ENCODE measurements around the gene HP1BP3.

HP1BP3 gene

DNA sequence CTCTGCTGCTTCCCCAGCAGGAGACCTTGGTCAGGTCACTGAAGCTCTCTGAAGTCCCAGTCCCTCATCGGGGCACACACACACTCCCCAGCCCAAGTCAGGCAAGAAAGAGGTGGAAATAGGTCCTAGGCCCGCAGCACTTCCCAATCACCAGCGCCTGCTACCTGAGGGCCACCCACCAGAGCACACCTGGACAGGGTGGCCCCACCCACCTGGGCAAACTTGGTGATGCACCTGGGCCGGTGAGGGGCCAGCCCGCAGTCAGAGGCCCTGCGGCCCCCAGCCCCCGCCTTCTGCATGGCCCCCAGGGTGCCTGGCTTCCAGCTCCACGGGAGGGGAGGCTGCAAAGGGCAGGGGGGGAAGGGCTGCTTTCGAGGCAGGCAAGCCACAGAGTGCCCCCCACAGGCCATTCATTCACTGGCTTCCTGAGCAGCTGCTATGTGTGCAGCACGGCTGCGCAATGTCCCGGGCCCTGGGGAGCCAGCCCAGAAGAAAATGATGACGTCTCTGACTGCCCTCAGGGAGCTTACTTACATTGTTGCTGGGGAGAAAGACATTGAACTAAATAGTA, 59.3 kb downstream of the HP1BP3 start:
- Mint-ChIP-seq H3K27me3 (peaks cover 52% of the 10 kb centered on the region), H3K27ac (no peak overlapping the region), H3K36me3 (ENCODE audit: low read depth) (peaks cover 6% of the 10 kb centered on the region), H3K9me3 (no peaks in the 10 kb centered on the region), H3K4me1 (ENCODE audit: low read depth) (peaks cover 19% of the 10 kb centered on the region), H3K4me3 (no peak overlapping the region)
- intact Hi-C loops (cut with micrococcal nuclease): no loop called here

DNA sequence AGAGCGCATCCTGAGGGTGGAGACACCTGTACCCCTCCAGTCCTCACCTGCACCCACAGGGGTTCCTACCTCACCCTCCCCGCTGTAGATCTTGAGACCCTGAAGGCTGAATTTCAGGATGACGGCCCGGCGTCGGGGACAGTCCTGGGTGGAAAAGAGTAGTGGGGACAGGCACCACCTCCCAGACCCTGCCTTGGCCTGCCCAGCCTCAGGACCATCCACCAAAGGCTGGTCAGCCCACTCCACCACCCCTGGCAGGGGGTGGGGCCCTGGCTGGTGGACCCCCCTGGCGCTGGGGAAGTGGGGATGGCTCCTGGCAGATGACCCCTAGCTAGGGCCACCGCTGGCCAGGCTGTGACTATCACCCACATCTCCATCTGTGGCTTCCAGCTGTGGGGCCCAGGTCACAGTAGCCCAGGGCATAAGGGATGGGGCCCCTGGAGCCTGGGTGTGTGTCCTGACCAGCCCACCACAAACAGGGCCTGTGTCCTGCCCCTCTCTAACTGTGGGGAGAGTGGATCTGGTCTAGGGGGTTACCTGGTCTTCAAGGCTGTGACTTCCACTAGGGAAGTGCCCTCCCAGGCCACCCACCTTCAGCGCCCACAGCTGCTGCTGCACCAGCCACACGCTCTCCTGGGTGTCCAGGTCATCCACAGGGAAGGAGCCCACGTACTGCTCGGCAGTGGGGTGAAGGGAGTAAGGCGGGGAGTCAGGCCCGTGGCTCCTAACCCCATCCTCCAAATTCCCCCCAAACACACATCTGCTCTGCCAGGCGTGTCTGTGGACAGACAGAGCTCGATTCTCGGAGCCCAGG, 60.0 kb downstream of the HP1BP3 start:
- Mint-ChIP-seq H3K9me3 (no peaks in the 10 kb centered on the region), H3K4me3 (no peak overlapping the region), H3K36me3 (ENCODE audit: low read depth) (peaks cover 1% of the 10 kb centered on the region), H3K27me3 (peaks cover 47% of the 10 kb centered on the region), H3K4me1 (ENCODE audit: low read depth) (peaks cover 12% of the 10 kb centered on the region), H3K27ac (no peak overlapping the region)
- intact Hi-C loops (cut with micrococcal nuclease): no loop called here

DNA sequence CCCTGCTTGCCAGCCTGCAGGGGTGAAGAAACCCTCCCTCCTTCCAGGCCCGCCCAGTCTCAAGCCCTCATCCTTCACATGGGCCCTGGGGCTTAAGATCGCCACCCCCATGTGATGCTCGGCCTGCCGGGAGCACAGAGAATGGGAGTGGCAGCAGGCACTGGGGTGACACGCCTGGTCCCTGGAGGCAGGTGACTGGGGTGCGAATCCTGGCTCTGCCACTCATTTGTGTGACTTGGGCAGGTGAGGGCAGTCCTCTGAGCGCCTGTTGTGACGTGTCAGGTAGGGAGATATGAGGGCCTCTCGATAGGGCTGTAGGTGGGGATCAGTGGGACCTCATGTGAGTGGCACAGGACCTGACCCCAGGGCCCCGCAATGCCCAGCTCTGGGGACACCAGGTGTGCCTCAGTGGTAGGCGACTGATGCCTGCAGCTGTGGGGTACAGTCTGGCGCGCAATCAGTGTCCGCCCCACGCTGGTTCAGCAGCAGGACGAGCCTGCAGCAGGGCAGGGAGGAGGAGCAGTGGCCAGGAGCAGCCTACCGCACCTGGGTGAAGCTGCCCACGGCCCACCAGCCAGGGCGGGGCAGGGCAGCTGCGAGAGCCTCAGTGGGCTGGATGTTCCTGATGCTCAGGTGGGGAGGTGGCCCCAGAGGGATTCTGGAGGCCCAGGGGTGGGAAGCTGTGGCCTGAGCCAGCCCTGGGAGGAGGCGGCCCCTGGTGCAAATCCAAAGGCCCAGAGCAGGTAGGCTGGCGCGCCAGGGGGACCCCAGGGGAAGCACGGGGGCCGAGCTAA, 60.8 kb downstream of the HP1BP3 start:
- H3K27ac Mint-ChIP-seq: no peak overlapping the region

DNA sequence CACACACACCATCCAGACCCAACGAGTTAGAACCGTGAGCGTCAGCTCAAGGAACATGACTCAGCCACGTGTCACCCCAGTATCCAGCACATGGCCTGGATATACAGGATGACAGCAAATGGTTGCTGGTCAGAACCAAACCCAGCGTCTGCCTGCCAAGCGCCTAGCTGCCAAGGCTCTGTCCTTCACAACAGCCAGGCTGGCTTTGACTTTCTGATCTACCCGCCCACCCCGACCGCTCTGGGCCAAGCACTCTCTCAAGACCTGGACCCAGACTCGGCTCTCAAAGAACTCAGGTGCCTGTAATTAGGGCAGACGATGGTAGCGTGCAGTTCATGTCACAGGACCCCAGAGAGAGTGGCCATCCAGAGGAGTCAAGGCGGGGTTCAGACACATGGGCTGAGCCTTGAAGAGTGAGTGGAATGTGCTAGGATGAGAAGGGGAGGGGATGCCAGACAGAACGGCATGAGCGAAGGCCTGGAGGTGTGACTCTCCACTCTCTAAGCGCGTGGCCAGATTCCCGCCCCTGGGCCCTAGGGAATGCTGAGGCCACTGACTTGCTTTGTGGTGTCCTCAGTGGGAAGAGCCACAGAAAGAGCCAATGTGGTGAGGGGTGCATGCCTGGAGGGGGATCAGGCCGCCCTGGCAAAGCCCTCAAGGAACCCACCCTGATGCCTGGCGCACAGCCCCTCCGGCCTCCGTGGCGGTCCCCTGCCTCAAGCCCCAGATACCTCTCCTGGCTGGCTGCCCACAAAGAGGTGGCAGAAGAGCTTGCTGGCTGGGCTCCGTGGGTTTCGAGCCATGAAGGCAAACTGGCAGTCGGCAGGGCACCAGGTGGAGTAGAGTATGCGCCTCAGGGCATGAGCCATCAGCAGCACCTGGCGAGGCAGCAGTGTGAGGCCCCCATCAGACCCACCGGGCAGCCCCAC, 61.7 kb downstream of the HP1BP3 start:
- intact Hi-C loops (cut with micrococcal nuclease): no loop called here
- Mint-ChIP-seq H3K4me3 (no peak overlapping the region), H3K9me3 (no peaks in the 10 kb centered on the region), H3K36me3 (ENCODE audit: low read depth) (no peaks in the 10 kb centered on the region), H3K27ac (no peak overlapping the region), H3K27me3 (peaks cover 36% of the 10 kb centered on the region), H3K4me1 (ENCODE audit: low read depth) (peaks cover 6% of the 10 kb centered on the region)

More for the DNA sequence above, 60.8 kb downstream of the HP1BP3 start:
- Mint-ChIP-seq H3K36me3 (ENCODE audit: low read depth) (no peaks in the 10 kb centered on the region), H3K27me3 (peaks cover 41% of the 10 kb centered on the region), H3K4me3 (no peak overlapping the region), H3K4me1 (ENCODE audit: low read depth) (peaks cover 8% of the 10 kb centered on the region), H3K9me3 (no peaks in the 10 kb centered on the region)
- intact Hi-C loops (cut with micrococcal nuclease): no loop called here

DNA sequence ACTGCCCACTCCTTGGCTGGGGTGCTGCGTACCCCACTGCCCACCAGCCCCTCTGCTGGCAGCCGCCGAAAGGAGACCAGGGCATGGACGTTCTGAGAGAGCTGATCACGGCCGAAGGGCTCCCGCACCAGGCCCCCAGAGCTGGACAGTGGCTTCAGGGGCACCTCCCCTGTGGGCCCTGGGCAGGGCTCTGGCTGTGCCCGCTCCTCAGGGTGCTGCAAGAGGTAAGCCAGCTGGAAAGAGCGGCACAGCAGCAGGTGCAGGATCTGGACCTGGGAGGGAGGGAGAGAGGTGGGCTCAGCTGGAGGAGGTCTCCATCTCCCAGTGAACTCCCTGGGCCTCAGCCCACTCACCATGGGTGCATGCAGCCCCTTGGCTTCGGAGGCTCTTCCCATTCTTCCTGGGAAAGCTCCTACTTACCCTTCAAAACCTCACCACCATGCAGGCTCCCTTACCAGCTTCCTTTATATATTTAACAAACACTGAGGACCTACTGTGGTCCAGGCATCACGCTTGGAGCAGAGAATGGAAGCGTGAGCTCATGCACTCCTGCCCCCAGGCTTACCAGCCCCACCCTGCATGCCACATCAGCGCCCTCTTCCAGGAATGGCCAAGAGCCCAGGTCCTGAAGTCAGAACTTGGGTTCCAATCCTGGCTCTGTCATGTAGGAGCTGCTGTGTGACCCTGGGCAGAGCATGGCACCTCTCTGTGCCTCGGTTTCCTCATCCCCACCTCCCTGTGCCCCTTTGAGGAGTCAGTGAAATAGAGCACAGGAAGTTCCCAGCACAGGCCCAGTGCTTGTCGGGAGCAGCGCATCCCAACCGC, 62.5 kb downstream of the HP1BP3 start:
- Mint-ChIP-seq H3K4me1 (ENCODE audit: low read depth) (no peaks in the 10 kb centered on the region), H3K27me3 (peaks cover 36% of the 10 kb centered on the region)

DNA sequence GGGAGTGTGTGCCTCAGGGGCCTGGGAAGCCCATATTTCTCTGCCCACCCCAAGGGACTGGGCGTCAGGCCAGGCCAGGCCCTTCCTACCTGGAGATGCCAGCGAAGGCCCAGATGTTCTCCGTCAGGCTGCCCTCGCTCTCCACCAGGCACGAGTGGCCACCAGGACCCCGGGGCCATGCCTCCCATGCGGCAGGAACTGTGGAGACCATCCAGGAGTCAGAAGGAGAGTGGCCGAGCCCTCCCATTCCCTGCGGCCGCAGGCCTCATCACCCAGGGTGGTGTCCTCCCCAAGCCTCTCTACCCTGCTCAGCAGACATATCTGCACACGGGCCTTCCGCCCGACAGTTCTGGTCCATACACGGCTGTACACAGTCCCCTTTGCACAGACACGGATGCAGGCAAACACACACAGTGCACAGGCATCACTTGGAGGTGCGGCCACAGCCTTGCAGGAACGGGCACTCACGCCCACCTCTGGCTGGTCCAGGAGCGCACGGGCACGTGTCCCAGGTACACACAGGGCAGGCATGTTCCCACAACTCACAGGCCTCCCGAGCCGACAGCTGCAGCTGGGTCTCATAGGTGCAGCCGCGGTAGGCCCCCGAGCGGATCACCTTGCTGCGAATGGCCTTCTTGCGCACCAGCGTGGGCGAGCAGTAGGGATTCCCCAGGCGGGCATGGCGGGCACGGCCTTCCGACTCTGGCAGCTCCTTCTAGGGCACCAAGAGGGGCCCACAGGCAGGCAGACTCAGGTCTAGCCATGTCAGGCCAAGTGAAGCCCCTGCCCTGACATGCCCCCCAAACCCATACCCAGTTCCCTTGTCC, 63.4 kb downstream of the HP1BP3 start:
- Mint-ChIP-seq H3K27me3 (peaks cover 36% of the 10 kb centered on the region), H3K4me3 (no peak overlapping the region), H3K4me1 (ENCODE audit: low read depth) (no peaks in the 10 kb centered on the region), H3K36me3 (ENCODE audit: low read depth) (no peaks in the 10 kb centered on the region), H3K27ac (no peak overlapping the region), H3K9me3 (no peaks in the 10 kb centered on the region)
- intact Hi-C loops (cut with micrococcal nuclease): no loop called here

More for the DNA sequence above, 62.5 kb downstream of the HP1BP3 start:
- Mint-ChIP-seq H3K36me3 (ENCODE audit: low read depth) (no peaks in the 10 kb centered on the region), H3K4me3 (no peak overlapping the region), H3K27ac (no peak overlapping the region), H3K9me3 (no peaks in the 10 kb centered on the region)
- intact Hi-C loops (cut with micrococcal nuclease): no loop called here

DNA sequence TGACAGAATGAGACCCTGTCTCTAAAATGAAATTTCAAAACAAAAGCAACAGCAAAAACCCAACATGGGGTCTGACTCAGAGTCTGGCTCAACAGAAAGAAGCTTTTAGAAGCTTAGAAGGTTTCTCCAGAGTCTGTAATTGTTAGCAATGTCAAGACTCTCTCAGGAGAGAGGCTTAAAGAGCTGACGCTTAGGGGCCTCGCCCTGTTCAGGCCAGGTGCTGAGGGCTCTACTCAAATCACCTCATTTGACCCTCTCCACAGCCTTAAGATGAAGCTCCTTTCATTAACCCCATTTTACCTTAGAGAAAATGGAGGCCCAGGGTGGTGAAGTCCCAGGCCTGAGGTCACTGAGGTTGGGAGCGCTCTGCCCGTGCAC, 64.0 kb downstream of the HP1BP3 start:
- intact Hi-C loops (cut with micrococcal nuclease): no loop called here
- no peak overlapping the region for H3K4me3 Mint-ChIP-seq
- no peak overlapping the region for H3K27ac Mint-ChIP-seq
- H3K27me3 Mint-ChIP-seq: peaks cover 36% of the 10 kb centered on the region
- H3K9me3 Mint-ChIP-seq: no peaks in the 10 kb centered on the region
- no peaks in the 10 kb centered on the region for H3K36me3 Mint-ChIP-seq (ENCODE audit: low read depth)
- no peaks in the 10 kb centered on the region for H3K4me1 Mint-ChIP-seq (ENCODE audit: low read depth)

DNA sequence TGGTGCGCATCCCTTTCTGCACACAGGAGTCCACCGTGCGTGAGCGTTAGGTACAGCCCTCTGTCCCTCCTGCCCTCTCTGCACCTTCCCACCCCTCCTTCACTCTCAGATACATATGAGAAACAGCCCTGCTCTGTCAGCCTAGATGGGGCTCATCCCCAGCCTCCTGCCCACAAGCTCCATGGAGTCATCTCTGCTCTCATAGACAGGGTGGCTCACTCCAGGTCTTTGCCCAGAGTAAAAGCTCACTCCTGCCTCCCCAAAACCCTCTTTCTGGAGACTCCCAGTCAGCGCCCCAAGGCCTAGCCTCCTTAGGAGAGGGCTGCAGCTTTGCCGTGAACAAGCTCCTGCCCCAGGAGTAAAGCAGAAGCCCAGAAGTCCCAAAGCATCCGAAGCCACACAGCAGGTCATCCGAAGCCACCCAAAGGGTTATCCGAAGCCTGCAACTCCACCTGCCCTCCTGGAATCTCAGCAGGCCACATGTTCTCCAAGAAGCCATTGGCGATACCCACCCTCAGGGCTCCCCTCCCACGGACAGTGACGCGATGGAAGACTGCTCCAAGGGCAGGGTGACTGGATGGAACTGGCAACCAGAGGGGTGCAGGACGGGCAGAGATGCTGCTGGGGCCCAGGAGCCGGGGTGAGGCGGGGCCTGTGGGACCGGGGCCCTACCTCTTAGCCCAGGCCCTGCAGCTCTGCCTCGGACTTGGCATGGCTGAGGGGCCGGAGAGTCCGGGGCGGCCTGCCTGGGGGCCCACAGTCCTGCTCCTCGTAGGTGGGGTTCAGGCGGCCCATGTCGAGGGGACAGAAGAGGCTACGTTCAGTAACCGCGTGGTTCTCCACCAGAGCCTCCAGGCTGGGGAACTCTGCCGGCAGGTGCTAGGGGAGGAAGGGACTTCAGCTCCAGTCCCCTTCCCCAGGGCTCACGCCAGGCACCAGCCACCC, 65.7 kb downstream of the HP1BP3 start:
- H3K9me3 Mint-ChIP-seq: no peaks in the 10 kb centered on the region
- H3K36me3 Mint-ChIP-seq (ENCODE audit: low read depth): no peaks in the 10 kb centered on the region
- H3K27ac Mint-ChIP-seq: no peak overlapping the region
- intact Hi-C loops (cut with micrococcal nuclease): no loop called here
- no peaks in the 10 kb centered on the region for H3K4me1 Mint-ChIP-seq (ENCODE audit: low read depth)
- H3K27me3 Mint-ChIP-seq: peaks cover 42% of the 10 kb centered on the region
- H3K4me3 Mint-ChIP-seq: no peak overlapping the region

DNA sequence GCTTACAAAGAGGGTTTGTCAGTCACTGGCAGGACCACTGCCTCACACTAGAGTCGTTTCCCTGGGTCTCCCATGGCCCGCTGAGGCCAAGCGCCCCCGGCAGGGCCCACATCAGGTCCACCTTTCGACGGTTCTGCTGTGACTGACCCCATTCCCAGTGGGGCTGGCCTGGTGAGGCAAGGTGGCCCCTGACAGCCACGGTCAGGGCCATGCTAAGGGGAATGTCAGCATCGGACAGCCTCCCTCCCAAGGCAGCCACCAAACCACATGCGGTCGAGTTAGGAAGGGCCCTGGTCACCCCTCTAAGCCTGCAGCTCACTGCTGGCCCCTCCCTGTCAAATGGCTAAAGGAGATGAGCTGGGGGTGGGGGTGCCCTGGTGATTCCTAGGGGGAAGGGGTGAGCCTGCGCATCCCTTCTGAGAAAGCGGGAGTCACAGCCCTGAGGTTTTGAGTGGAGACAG, 66.4 kb downstream of the HP1BP3 start:
- intact Hi-C loops (cut with micrococcal nuclease): no loop called here
- no peak overlapping the region for H3K4me3 Mint-ChIP-seq
- H3K36me3 Mint-ChIP-seq (ENCODE audit: low read depth): no peaks in the 10 kb centered on the region
- no peak overlapping the region for H3K27ac Mint-ChIP-seq
- H3K27me3 Mint-ChIP-seq: peaks cover 49% of the 10 kb centered on the region
- H3K9me3 Mint-ChIP-seq: no peaks in the 10 kb centered on the region
- no peaks in the 10 kb centered on the region for H3K4me1 Mint-ChIP-seq (ENCODE audit: low read depth)

DNA sequence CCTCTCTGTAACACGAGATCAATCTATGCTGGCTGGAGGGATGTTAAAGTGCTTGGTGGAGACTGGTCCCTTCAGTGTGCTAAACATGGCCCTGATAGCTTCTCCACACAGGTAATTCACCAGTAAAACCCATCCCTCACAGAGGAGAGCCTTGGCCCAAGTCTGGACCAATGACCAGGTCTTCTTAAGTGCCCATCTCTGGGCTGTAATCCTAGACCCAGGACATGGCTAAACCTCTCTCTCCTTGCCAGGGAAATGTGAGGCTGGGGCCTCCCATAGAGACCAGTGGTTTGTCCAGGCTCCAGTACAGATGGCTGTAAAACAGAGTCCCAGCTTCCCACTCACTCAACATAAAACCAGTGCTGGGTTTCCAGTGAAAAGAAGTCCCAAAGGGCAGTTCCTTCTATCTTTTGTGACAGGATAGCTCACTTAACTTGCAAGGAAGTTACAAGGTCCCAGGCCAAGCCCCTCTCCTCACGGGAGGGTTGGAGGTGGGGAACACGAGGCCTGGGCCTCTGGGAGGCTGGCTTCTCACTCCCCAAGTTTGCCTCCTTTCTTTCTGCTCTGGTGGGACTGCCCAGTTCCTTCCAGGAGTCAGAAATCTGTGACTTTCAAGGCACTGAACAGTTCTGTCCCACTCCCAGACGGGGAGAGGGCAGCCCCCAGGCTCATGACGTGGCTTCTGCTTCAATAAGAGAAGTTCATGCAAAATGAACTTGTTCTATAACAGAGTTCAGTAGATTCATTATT, 67.1 kb downstream of the HP1BP3 start:
- Mint-ChIP-seq H3K27ac (no peak overlapping the region), H3K9me3 (no peaks in the 10 kb centered on the region), H3K36me3 (ENCODE audit: low read depth) (no peaks in the 10 kb centered on the region), H3K4me1 (ENCODE audit: low read depth) (no peaks in the 10 kb centered on the region), H3K27me3 (peaks cover 54% of the 10 kb centered on the region), H3K4me3 (no peak overlapping the region)
- intact Hi-C loops (cut with micrococcal nuclease): no loop called here

DNA sequence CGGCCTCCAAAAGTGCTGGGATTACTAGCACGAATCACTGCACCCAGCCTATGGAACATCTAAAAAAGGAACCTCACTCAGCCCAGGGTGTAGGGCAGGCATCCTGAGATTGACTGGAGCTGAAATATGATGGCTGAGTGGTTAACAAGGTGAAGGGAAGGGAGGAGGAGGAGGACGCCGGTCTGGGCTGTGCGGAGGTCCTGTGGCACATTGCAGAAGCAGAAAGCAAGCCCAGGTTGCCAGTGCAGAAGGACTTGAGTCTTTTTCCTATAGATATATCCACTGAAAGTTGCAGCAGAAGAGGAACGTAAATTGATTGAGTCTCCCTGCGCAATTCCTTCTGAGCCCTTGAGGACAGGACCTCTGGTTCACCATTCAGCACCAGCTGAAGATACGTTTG, 67.8 kb downstream of the HP1BP3 start:
- Mint-ChIP-seq H3K4me1 (ENCODE audit: low read depth) (no peaks in the 10 kb centered on the region), H3K36me3 (ENCODE audit: low read depth) (no peaks in the 10 kb centered on the region), H3K4me3 (no peak overlapping the region), H3K27me3 (peaks cover 52% of the 10 kb centered on the region), H3K9me3 (no peaks in the 10 kb centered on the region), H3K27ac (no peak overlapping the region)
- intact Hi-C loops (cut with micrococcal nuclease): no loop called here

Data from dendritic cell treated with granulocyte-macrophage colony-stimulating factor and Interleukin-4, amounts not matched to agents 40 ng/mL and 50 ng/mL, for 4 days (primary cell).